Measurements from ENCODE around the gene TMEM222.

Gene TMEM222

GRCh38 chr1:27306892-27307761 lies 14.8 kb upstream of the TMEM222 start:
- DNase-seq = peak; percentile 98

GRCh38 chr1:27307874-27308598 lies 13.9 kb upstream of the TMEM222 start:
- peak; percentile 84 for DNase-seq

GRCh38 chr1:27314169-27314568 lies 7.8 kb upstream of the TMEM222 start:
- DNase-seq = no peak

- no peak for DNase-seq
These were observed 7.2 kb upstream of the TMEM222 start for GRCh38 chr1:27314737-27315136.

GRCh38 chr1:27316860-27317259 lies 5.1 kb upstream of the TMEM222 start:
- DNase-seq = no peak

GRCh38 chr1:27318136-27318535 lies 3.8 kb upstream of the TMEM222 start:
- DNase-seq = no peak

GRCh38 chr1:27318596-27318995 lies 3.4 kb upstream of the TMEM222 start:
- DNase-seq = no peak

GRCh38 chr1:27322569-27323240 lies 742 bp downstream of the TMEM222 start:
- DNase-seq = no peak

- no peak for DNase-seq
These were observed 3.3 kb downstream of the TMEM222 start for GRCh38 chr1:27325286-27325685.

GRCh38 chr1:27327964-27328363 lies 6.0 kb downstream of the TMEM222 start:
- DNase-seq = no peak

- DNase-seq = no peak
These were observed 8.8 kb downstream of the TMEM222 start for GRCh38 chr1:27330786-27331185.

GRCh38 chr1:27331426-27331825 lies 9.5 kb downstream of the TMEM222 start:
- DNase-seq = no peak

GRCh38 chr1:27331922-27332321 lies 10.0 kb downstream of the TMEM222 start:
- no peak for DNase-seq

- peak; percentile 30 for DNase-seq
These were observed 10.7 kb downstream of the TMEM222 start for GRCh38 chr1:27332536-27333281.

GRCh38 chr1:27333717-27334279 lies 11.8 kb downstream of the TMEM222 start:
- no peak for DNase-seq

- no peak for DNase-seq
These were observed 13.8 kb downstream of the TMEM222 start for GRCh38 chr1:27335506-27336422.

- DNase-seq = no peak
These were observed 14.8 kb downstream of the TMEM222 start for GRCh38 chr1:27336756-27337155.

GRCh38 chr1:27338751-27339150 lies 16.8 kb downstream of the TMEM222 start:
- DNase-seq = no peak

- no peak for DNase-seq
These were observed 17.2 kb downstream of the TMEM222 start for GRCh38 chr1:27339213-27339612.

GRCh38 chr1:27341525-27342252 lies 19.7 kb downstream of the TMEM222 start, which contains the start of gene SYTL1:
SYTL1 (plus strand) TSS chr1:27342022; CDS start chr1:27345335, 3,313 bp downstream.
- DNase-seq = peak; percentile 89

GRCh38 chr1:27342391-27342777 lies 20.4 kb downstream of the TMEM222 start:
- DNase-seq = no peak

Data from DMS79 treated with DMSO at 0.1 percent for 48 hours (cell line).